Activated naive CD8-positive, alpha-beta T cell treated with anti-CD3 and anti-CD28 coated beads for 36 hours (primary cell): Measurements from ENCODE around the gene TMEM134. TPM values are rescaled to one million over a fixed set of nuclear protein-coding genes. Genes with fewer than 3 reads are reported as not detected.
"Not testable (repeated sequence)": the region's sequence is repeated elsewhere in the genome, so short reads cannot be mapped to it uniquely, and the experiment has no call there.

Experiments
- DNase-seq: peaks from one replicate; pipeline ENCODE4 v3.0.0; 2021
- H3K27ac Mint-ChIP-seq: one replicate; pipeline ENCODE4 v1.8.0; 2022; ENCODE audit warnings: mild to moderate bottlenecking, moderate library complexity, mixed read lengths
- H3K27me3 Mint-ChIP-seq: one replicate; pipeline ENCODE4 v1.8.0; 2022; ENCODE audit warnings: mild to moderate bottlenecking, mixed read lengths
- H3K36me3 Mint-ChIP-seq: one replicate; pipeline ENCODE4 v1.8.0; 2021; ENCODE audit warnings: mild to moderate bottlenecking, mixed read lengths
- H3K4me1 Mint-ChIP-seq: one replicate; pipeline ENCODE4 v1.8.0; 2021; ENCODE audit warnings: mixed read lengths
- H3K4me3 Mint-ChIP-seq: one replicate; pipeline ENCODE4 v1.8.0; 2022; ENCODE audit warnings: mild to moderate bottlenecking, moderate library complexity, mixed read lengths
- H3K9me3 Mint-ChIP-seq: one replicate; pipeline ENCODE4 v1.8.0; 2022; ENCODE audit warnings: mixed read lengths
- total RNA-seq, 2 experiments: library from RNA; stranded (reverse); gene quantifications; one replicate each; pipeline ENCODE4 v1.2.3, GENCODE V29; 2021

The TMEM134 gene
- 10 to 100 TPM; 43.7 to 45.8 TPM for total RNA-seq

GRCh38 chr11:67468759-67469507, at the start of gene TMEM134:
TSS of gene TMEM134 (minus strand) at chr11:67469251. CDS start at chr11:67469192, 59 bp downstream.
- peak; percentile 95 for DNase-seq
- H3K27me3 Mint-ChIP-seq = no peaks in the 10 kb centered on the region
- H3K4me1 Mint-ChIP-seq = peaks cover 28% of the 10 kb centered on the region
- H3K36me3 Mint-ChIP-seq = peaks cover 5% of the 10 kb centered on the region
- H3K9me3 Mint-ChIP-seq = no peaks in the 10 kb centered on the region
- H3K4me3 Mint-ChIP-seq = peak within 1 kb of the TSS; percentile 87
- H3K27ac Mint-ChIP-seq = peak within 1 kb of the TSS; percentile 79

- Mint-ChIP-seq H3K9me3 (no peaks in the 10 kb centered on the region), H3K4me3 (no peak overlapping the region), H3K27ac (no peak overlapping the region), H3K36me3 (no peaks in the 10 kb centered on the region), H3K4me1 (no peaks in the 10 kb centered on the region), H3K27me3 (peaks cover 12% of the 10 kb centered on the region)
- no peak for DNase-seq
Measured at GRCh38 chr11:67517784-67518552, 48.9 kb upstream of the TMEM134 start.

GRCh38 chr11:67516806-67517205, 47.8 kb upstream of the TMEM134 start:
- Mint-ChIP-seq H3K36me3 (no peaks in the 10 kb centered on the region), H3K27me3 (peaks cover 12% of the 10 kb centered on the region), H3K4me3 (no peak overlapping the region), H3K9me3 (no peaks in the 10 kb centered on the region), H3K27ac (no peak overlapping the region), H3K4me1 (no peaks in the 10 kb centered on the region)
- DNase-seq = no peak

GRCh38 chr11:67514116-67514515, 45.1 kb upstream of the TMEM134 start:
- Mint-ChIP-seq H3K36me3 (no peaks in the 10 kb centered on the region), H3K27ac (no peak overlapping the region), H3K4me1 (peaks cover 2% of the 10 kb centered on the region), H3K4me3 (no peak overlapping the region), H3K9me3 (no peaks in the 10 kb centered on the region), H3K27me3 (peaks cover 12% of the 10 kb centered on the region)
- no peak for DNase-seq

- peaks cover 15% of the 10 kb centered on the region for H3K4me1 Mint-ChIP-seq
- H3K9me3 Mint-ChIP-seq, DNase-seq, H3K36me3 Mint-ChIP-seq, H3K27ac Mint-ChIP-seq, H3K4me3 Mint-ChIP-seq: not testable (repeated sequence)
- H3K27me3 Mint-ChIP-seq = peaks cover 12% of the 10 kb centered on the region
Measured at GRCh38 chr11:67511558-67511957, 42.5 kb upstream of the TMEM134 start.

- H3K27ac Mint-ChIP-seq = no peak overlapping the region
- no peak overlapping the region for H3K4me3 Mint-ChIP-seq
- H3K4me1 Mint-ChIP-seq = peaks cover 27% of the 10 kb centered on the region
Measured at GRCh38 chr11:67510023-67510345, 40.9 kb upstream of the TMEM134 start.

GRCh38 chr11:67508486-67509121, 39.6 kb upstream of the TMEM134 start:
- Mint-ChIP-seq H3K4me3 (peak overlapping the region; percentile 89), H3K27me3 (peaks cover 3% of the 10 kb centered on the region), H3K27ac (peak overlapping the region; percentile 80), H3K9me3 (no peaks in the 10 kb centered on the region), H3K36me3 (peaks cover 8% of the 10 kb centered on the region), H3K4me1 (peaks cover 28% of the 10 kb centered on the region)
- peak; percentile 99 for DNase-seq

More at GRCh38 chr11:67510023-67510345, 40.9 kb upstream of the TMEM134 start:
- peaks cover 8% of the 10 kb centered on the region for H3K36me3 Mint-ChIP-seq
- no peaks in the 10 kb centered on the region for H3K9me3 Mint-ChIP-seq
- no peak for DNase-seq
- H3K27me3 Mint-ChIP-seq = peaks cover 4% of the 10 kb centered on the region

- Mint-ChIP-seq H3K36me3 (peaks cover 9% of the 10 kb centered on the region), H3K4me3 (peak within 1 kb of the TSS; percentile 89), H3K27me3 (no peaks in the 10 kb centered on the region), H3K4me1 (peaks cover 32% of the 10 kb centered on the region), H3K27ac (peak within 1 kb of the TSS; percentile 82), H3K9me3 (no peaks in the 10 kb centered on the region)
- peak; percentile 99 for DNase-seq
Measured at GRCh38 chr11:67507864-67508485, 38.9 kb upstream of the TMEM134 start, which contains the start of gene CDK2AP2. TSS of gene CDK2AP2 (minus strand) at chr11:67508162. CDS start at chr11:67508082, 80 bp downstream.

- H3K4me3 Mint-ChIP-seq = peak overlapping the region; percentile 89
Measured at GRCh38 chr11:67507242-67507863, 38.3 kb upstream of the TMEM134 start.

GRCh38 chr11:67506426-67507051, 37.5 kb upstream of the TMEM134 start:
- Mint-ChIP-seq H3K9me3 (no peaks in the 10 kb centered on the region), H3K27me3 (no peaks in the 10 kb centered on the region)

More at GRCh38 chr11:67507242-67507863, 38.3 kb upstream of the TMEM134 start:
- Mint-ChIP-seq H3K36me3 (peaks cover 12% of the 10 kb centered on the region), H3K4me1 (peaks cover 35% of the 10 kb centered on the region), H3K27ac (peak overlapping the region; percentile 82), H3K9me3 (no peaks in the 10 kb centered on the region), H3K27me3 (no peaks in the 10 kb centered on the region)
- DNase-seq = no peak

GRCh38 chr11:67505605-67506396, 36.8 kb upstream of the TMEM134 start:
- peak overlapping the region; percentile 88 for H3K27ac Mint-ChIP-seq
- DNase-seq = peak; percentile 94
- no peaks in the 10 kb centered on the region for H3K9me3 Mint-ChIP-seq
- peaks cover 18% of the 10 kb centered on the region for H3K36me3 Mint-ChIP-seq
- no peaks in the 10 kb centered on the region for H3K27me3 Mint-ChIP-seq
- H3K4me1 Mint-ChIP-seq = peaks cover 45% of the 10 kb centered on the region
- H3K4me3 Mint-ChIP-seq = peak overlapping the region; percentile 89

More at GRCh38 chr11:67506426-67507051, 37.5 kb upstream of the TMEM134 start:
- H3K27ac Mint-ChIP-seq = peak overlapping the region; percentile 88
- DNase-seq = no peak
- peak overlapping the region; percentile 89 for H3K4me3 Mint-ChIP-seq
- H3K36me3 Mint-ChIP-seq = peaks cover 12% of the 10 kb centered on the region
- peaks cover 37% of the 10 kb centered on the region for H3K4me1 Mint-ChIP-seq

- H3K9me3 Mint-ChIP-seq = no peaks in the 10 kb centered on the region
- peaks cover 49% of the 10 kb centered on the region for H3K4me1 Mint-ChIP-seq
- H3K27me3 Mint-ChIP-seq = no peaks in the 10 kb centered on the region
- peak; percentile 84 for DNase-seq
- peaks cover 22% of the 10 kb centered on the region for H3K36me3 Mint-ChIP-seq
- H3K27ac Mint-ChIP-seq = peak within 1 kb of the TSS; percentile 88
- peak within 1 kb of the TSS; percentile 89 for H3K4me3 Mint-ChIP-seq
Measured at GRCh38 chr11:67504950-67505581, 36.0 kb upstream of the TMEM134 start, which contains the start of gene PITPNM1. TSS of gene PITPNM1 (minus strand) at chr11:67505363. CDS start at chr11:67504180, 1,183 bp downstream.
